ENCODE results near the gene HELZ. TPM values are rescaled to one million over a fixed set of nuclear protein-coding genes. Genes with fewer than 3 reads are reported as not detected.
"Not testable (repeated sequence)": the region's sequence is repeated elsewhere in the genome, so short reads cannot be mapped to it uniquely, and the experiment has no call there.

Gene HELZ
- total RNA-seq, 1 experiment from 2014 or later, result 31.3 TPM

GRCh38 chr17:67093348-67093747 is 151.6 kb downstream of the HELZ start:
- Histone ChIP-seq H2AFZ (ENCODE audit: low read length) (no peak overlapping the region), H3K9me3 (ENCODE audit: low read length) (no peaks in the 10 kb centered on the region), H3K27ac (ENCODE audit: low read length) (no peak overlapping the region), H3K36me3 (ENCODE audit: low read depth, low read length) (no peaks in the 10 kb centered on the region), H3K4me2 (ENCODE audit: low read length) (no peak overlapping the region), H3K27me3 (ENCODE audit: low read length) (no peaks in the 10 kb centered on the region), H3K9ac (ENCODE audit: low read length) (no peak overlapping the region), H3K4me1 (ENCODE audit: insufficient read depth, low read length) (no peaks in the 10 kb centered on the region), H3K79me2 (ENCODE audit: low read length) (no peaks in the 10 kb centered on the region), H3K9me2 (replicated peaks; ENCODE audit: low read length) (no peaks in the 10 kb centered on the region), H4K20me1 (ENCODE audit: low read length) (no peaks in the 10 kb centered on the region), H3K4me3 (ENCODE audit: low read length) (no peak overlapping the region), H3F3A (ENCODE audit: low read length, unreplicated experiment) (no peaks in the 10 kb centered on the region)
- ChIA-PET CTCF (no interaction called here), POLR2A (ENCODE audit: unreplicated experiment) (no interaction called here)
- DNase-seq (no peak), ATAC-seq (no peak)
- no TSS peak for BruUV-seq (replicated peaks)
- intact Hi-C loops (cut with micrococcal nuclease), result loop anchor here (10.0 kb wide), 1 partner anchor 369 kb away; no protein-coding TSS in a partner anchor
- no peak for TF ChIP-seq CTCF (conservative IDR thresholded peaks at IDR 0.05; ENCODE audit: low read depth, low read length)
- no peak for TF ChIP-seq EZH2 (IDR thresholded peaks at IDR 0.05; ENCODE audit: low read length, unreplicated experiment)
- TF ChIP-seq EZH2phosphoT487 (IDR thresholded peaks at IDR 0.05; ENCODE audit: borderline replicate concordance, low read length), result no peak

DNA sequence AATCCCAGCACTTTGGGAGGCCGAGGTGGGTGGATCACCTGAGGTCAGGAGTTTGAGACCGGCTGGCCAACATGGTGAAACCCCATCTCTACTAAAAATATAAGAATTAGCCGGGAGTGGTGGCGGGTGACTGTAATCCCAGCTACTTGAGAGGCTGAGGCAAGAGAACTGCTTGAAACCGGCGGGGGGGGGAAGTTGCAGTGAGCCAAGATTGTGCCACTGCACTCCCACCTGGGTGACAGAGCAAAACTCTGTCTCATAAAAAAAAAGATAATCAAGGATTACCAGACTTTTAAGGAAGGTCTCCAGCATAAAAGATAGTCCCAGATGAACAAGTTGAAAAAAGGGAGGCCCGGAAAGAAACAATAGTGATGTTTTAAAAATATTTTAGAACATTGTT is 152.3 kb downstream of the HELZ start:
- POLR2A ChIA-PET (ENCODE audit: unreplicated experiment); CTCF ChIA-PET; H3K27ac ChIP-seq (ENCODE audit: low read length); BruUV-seq (replicated peaks); H3K9ac ChIP-seq (ENCODE audit: low read length); H3K79me2 ChIP-seq (ENCODE audit: low read length); DNase-seq; H3F3A ChIP-seq (ENCODE audit: low read length, unreplicated experiment); ATAC-seq; H2AFZ ChIP-seq (ENCODE audit: low read length); H4K20me1 ChIP-seq (ENCODE audit: low read length); H3K4me2 ChIP-seq (ENCODE audit: low read length); H3K9me2 ChIP-seq (replicated peaks; ENCODE audit: low read length); H3K36me3 ChIP-seq (ENCODE audit: low read depth, low read length); H3K4me1 ChIP-seq (ENCODE audit: insufficient read depth, low read length); H3K4me3 ChIP-seq (ENCODE audit: low read length); H3K9me3 ChIP-seq (ENCODE audit: low read length); H3K27me3 ChIP-seq (ENCODE audit: low read length): not testable (repeated sequence)
- intact Hi-C loops (cut with micrococcal nuclease), result loop anchor here (10.0 kb wide), 1 partner anchor 368 kb away; no protein-coding TSS in a partner anchor

- H3K4me1 ChIP-seq (ENCODE audit: insufficient read depth, low read length), result no peaks in the 10 kb centered on the region
- no peaks in the 10 kb centered on the region for H3K27me3 ChIP-seq (ENCODE audit: low read length)
- intact Hi-C loops (cut with micrococcal nuclease), result loop anchor here (10.0 kb wide), 1 partner anchor 367 kb away; no protein-coding TSS in a partner anchor
- no peaks in the 10 kb centered on the region for H3K36me3 ChIP-seq (ENCODE audit: low read depth, low read length)
- H3F3A ChIP-seq (ENCODE audit: low read length, unreplicated experiment), result no peaks in the 10 kb centered on the region
- BruUV-seq (replicated peaks), result no TSS peak
- DNase-seq (no peak), ATAC-seq (no peak)
- ChIA-PET POLR2A (ENCODE audit: unreplicated experiment) (no interaction called here), CTCF (interaction anchor here (0.7 kb wide), 1 partner anchor 177 kb away, joined by 3 read pairs; no protein-coding TSS in a partner anchor)
- no peak overlapping the region for H3K9ac ChIP-seq (ENCODE audit: low read length)
- H2AFZ ChIP-seq (ENCODE audit: low read length), result no peak overlapping the region
- H3K9me2 ChIP-seq (replicated peaks; ENCODE audit: low read length), result no peaks in the 10 kb centered on the region
- H3K27ac ChIP-seq (ENCODE audit: low read length), result no peak overlapping the region
- TF ChIP-seq EZH2phosphoT487 (IDR thresholded peaks at IDR 0.05; ENCODE audit: borderline replicate concordance, low read length) (no peak), CTCF (conservative IDR thresholded peaks at IDR 0.05; ENCODE audit: low read depth, low read length) (no peak), EZH2 (IDR thresholded peaks at IDR 0.05; ENCODE audit: low read length, unreplicated experiment) (no peak)
- no peaks in the 10 kb centered on the region for H3K9me3 ChIP-seq (ENCODE audit: low read length)
- no peaks in the 10 kb centered on the region for H3K79me2 ChIP-seq (ENCODE audit: low read length)
- H3K4me3 ChIP-seq (ENCODE audit: low read length), result no peak overlapping the region
- no peak overlapping the region for H3K4me2 ChIP-seq (ENCODE audit: low read length)
- H4K20me1 ChIP-seq (ENCODE audit: low read length), result no peaks in the 10 kb centered on the region
These were observed 152.7 kb downstream of the HELZ start for GRCh38 chr17:67092291-67092690.

All from PC-3 (cell line).